SKM-1 treated with dmso at 0.1 percent for 144 hours (cell line): Measurements from ENCODE around the gene IL25.

ENCODE experiments used
- DNase-seq: peaks from one replicate; lab custom pipeline; 2025; ENCODE audit not compliant: unreplicated experiment; lab: John Stamatoyannopoulos, UW

Gene IL25

GRCh38 chr14:23352506-23353432 lies 19.8 kb upstream of the IL25 start, which contains the start of gene SLC22A17:
Gene SLC22A17 (minus strand): TSS chr14:23352887.
- peak; percentile 8 for DNase-seq

GRCh38 chr14:23353433-23353780 lies 19.2 kb upstream of the IL25 start:
- no peak for DNase-seq

GRCh38 chr14:23354990-23355389 lies 17.6 kb upstream of the IL25 start:
- no peak for DNase-seq

- no peak for DNase-seq
Measured at GRCh38 chr14:23355871-23356435, 16.7 kb upstream of the IL25 start.

GRCh38 chr14:23356662-23357061 lies 15.9 kb upstream of the IL25 start:
- DNase-seq, result no peak

GRCh38 chr14:23357261-23357660 lies 15.3 kb upstream of the IL25 start:
- DNase-seq, result no peak

GRCh38 chr14:23358042-23358441 lies 14.6 kb upstream of the IL25 start:
- DNase-seq, result no peak

- DNase-seq, result no peak
Measured at GRCh38 chr14:23358553-23359166, 13.9 kb upstream of the IL25 start.

- DNase-seq, result no peak
Measured at GRCh38 chr14:23359167-23359626, 13.4 kb upstream of the IL25 start.

GRCh38 chr14:23359722-23360447 lies 12.7 kb upstream of the IL25 start:
- DNase-seq, result no peak

GRCh38 chr14:23360496-23360895 lies 12.1 kb upstream of the IL25 start:
- no peak for DNase-seq

GRCh38 chr14:23361320-23361719 lies 11.3 kb upstream of the IL25 start:
- no peak for DNase-seq

GRCh38 chr14:23361763-23362162 lies 10.8 kb upstream of the IL25 start:
- no peak for DNase-seq

- DNase-seq, result no peak
Measured at GRCh38 chr14:23362200-23362599, 10.4 kb upstream of the IL25 start.

- DNase-seq, result no peak
Measured at GRCh38 chr14:23364164-23365035, 8.2 kb upstream of the IL25 start.

GRCh38 chr14:23365036-23365731 lies 7.4 kb upstream of the IL25 start, which contains the start of gene EFS:
Gene EFS (minus strand): TSS chr14:23365172. CDS start chr14:23365025, 147 bp downstream.
- DNase-seq, result no peak

- DNase-seq, result no peak
Measured at GRCh38 chr14:23365732-23366425, 6.7 kb upstream of the IL25 start.

- no peak for DNase-seq
Measured at GRCh38 chr14:23366426-23366921, 6.1 kb upstream of the IL25 start.

- DNase-seq, result no peak
Measured at GRCh38 chr14:23370221-23370620, 2.4 kb upstream of the IL25 start.
